ENCODE measurements around the gene IQGAP3.
"Not testable (repeated sequence)": the region's sequence is repeated elsewhere in the genome, so short reads cannot be mapped to it uniquely, and the experiment has no call there.

The IQGAP3 gene, protein sequence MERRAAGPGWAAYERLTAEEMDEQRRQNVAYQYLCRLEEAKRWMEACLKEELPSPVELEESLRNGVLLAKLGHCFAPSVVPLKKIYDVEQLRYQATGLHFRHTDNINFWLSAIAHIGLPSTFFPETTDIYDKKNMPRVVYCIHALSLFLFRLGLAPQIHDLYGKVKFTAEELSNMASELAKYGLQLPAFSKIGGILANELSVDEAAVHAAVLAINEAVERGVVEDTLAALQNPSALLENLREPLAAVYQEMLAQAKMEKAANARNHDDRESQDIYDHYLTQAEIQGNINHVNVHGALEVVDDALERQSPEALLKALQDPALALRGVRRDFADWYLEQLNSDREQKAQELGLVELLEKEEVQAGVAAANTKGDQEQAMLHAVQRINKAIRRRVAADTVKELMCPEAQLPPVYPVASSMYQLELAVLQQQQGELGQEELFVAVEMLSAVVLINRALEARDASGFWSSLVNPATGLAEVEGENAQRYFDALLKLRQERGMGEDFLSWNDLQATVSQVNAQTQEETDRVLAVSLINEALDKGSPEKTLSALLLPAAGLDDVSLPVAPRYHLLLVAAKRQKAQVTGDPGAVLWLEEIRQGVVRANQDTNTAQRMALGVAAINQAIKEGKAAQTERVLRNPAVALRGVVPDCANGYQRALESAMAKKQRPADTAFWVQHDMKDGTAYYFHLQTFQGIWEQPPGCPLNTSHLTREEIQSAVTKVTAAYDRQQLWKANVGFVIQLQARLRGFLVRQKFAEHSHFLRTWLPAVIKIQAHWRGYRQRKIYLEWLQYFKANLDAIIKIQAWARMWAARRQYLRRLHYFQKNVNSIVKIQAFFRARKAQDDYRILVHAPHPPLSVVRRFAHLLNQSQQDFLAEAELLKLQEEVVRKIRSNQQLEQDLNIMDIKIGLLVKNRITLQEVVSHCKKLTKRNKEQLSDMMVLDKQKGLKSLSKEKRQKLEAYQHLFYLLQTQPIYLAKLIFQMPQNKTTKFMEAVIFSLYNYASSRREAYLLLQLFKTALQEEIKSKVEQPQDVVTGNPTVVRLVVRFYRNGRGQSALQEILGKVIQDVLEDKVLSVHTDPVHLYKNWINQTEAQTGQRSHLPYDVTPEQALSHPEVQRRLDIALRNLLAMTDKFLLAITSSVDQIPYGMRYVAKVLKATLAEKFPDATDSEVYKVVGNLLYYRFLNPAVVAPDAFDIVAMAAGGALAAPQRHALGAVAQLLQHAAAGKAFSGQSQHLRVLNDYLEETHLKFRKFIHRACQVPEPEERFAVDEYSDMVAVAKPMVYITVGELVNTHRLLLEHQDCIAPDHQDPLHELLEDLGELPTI (N-terminal part only)

GRCh38 chr1:156571919-156572662 lies at the start of gene IQGAP3:
IQGAP3 (minus strand) TSS chr1:156572565; CDS start chr1:156572529, 36 bp downstream.
- DNase-seq (ENCODE audit: low read depth in 2 of 2), result peak; percentile 31 to 38

- DNase-seq (ENCODE audit: low read depth in 2 of 2), result no peak
Observed at GRCh38 chr1:156619582-156619955, 47.2 kb upstream of the IQGAP3 start.

DNA sequence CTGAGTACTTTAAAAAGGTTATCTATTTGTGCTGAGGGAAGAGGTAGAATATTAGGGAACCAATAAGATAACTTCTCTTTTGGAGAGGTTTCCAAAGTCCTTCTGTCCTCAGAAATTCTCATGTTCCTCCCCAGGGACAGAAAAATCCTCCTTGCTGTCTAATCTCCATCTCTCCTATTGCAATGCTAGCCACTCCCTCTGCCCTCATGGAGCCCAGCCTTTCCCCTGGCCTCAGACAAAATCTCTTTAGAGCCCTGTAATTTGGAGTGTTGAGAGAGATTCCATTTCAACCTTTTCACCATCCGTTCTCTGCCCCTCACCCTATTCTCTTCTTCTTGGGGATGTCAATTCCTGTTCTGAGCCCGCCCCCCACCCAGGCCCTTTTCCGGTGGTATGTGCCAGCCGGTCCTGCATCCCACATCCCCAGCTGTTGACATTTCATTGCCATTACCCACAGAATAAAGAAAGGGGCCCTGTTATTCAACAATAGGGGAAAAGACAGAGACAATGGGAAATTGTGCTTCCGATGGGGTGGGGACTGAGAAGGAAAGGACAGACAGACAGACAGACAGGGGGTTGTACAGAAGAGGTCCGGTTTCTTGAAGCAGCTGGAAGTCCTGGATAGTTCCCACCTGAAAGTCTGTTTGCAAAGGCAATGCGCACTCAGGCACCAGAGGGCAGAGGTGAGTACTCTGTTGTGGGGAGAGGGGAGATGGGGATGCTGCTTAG lies 46.7 kb upstream of the IQGAP3 start, which contains the start of gene HAPLN2:
Gene HAPLN2 (plus strand): TSS at position 563 of the 729 bp plus-strand sequence. CDS start 4,076 bp downstream, outside the sequence.
- no peak for DNase-seq (ENCODE audit: low read depth in 2 of 2)

DNA sequence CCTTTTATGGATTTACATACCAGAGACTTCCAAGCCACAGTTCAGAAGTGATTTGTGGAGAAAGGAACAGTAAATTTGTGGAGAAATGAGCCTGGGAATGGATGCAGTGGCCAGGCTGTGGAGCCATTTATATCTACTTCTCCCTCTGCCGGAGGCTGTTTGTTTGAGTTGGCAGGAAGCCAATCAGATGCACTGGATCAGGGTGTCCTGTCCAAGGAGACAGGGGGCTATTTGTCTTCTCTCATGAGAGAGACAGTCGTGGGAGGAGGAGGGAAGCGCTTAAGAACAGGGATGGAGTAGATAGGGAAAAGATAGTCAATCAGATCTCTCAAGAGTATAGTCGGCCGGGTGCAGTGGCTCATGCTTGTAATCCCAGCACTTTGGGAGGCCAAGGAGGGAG lies 44.1 kb upstream of the IQGAP3 start:
- no peak for DNase-seq (ENCODE audit: low read depth in 2 of 2)

DNA sequence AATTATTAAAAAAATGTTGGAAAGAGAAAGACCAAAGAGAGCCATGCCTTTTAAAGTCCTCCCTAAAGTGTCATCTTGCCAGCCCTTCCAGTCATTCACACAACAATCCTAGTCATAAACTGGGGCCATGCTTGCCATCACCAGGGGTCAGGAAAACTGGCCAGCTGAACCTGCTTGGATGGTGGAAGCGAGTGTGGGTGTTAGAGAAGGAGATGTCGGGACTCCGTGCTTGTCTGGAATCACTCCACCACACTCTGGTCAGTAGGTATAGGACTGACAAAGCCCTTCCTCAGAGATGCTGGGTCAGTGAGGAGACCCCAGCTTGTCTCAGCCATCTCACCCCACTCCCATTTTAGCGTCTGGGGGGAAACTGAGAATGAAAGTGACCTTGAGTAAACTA lies 43.6 kb upstream of the IQGAP3 start:
- DNase-seq (ENCODE audit: low read depth in 2 of 2), result no peak

GRCh38 chr1:156612666-156613065 lies 40.3 kb upstream of the IQGAP3 start:
- no peak for DNase-seq (ENCODE audit: low read depth in 2 of 2)

GRCh38 chr1:156610072-156610471 lies 37.7 kb upstream of the IQGAP3 start:
- not testable (repeated sequence) for DNase-seq (ENCODE audit: low read depth in 2 of 2)

GRCh38 chr1:156608981-156609380 lies 36.6 kb upstream of the IQGAP3 start:
- DNase-seq (ENCODE audit: low read depth in 2 of 2), result peak in 1 of 2 donors; percentile 40

GRCh38 chr1:156608036-156608674 lies 35.8 kb upstream of the IQGAP3 start:
- DNase-seq (ENCODE audit: low read depth in 2 of 2), result peak; percentile 21 to 30

DNA sequence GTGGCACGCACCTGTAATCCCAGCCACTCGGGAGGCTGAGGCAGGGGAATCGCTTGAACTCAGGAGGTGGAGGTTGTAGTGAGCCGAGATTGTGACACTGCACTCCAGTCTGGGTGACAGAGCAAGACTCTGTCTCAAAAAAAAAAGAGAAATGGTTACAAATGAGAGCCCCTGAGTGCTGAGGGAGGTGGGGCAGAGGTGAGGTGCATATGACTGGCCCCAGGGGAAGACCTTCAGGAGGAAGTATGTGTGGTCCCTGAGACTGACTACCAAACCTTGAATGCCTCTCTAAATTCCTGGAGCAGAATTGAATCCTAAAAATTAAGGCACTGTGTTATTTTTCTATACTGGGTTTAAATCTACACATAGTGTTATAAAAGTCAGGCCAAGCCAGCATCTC lies 35.0 kb upstream of the IQGAP3 start:
- not testable (repeated sequence) for DNase-seq (ENCODE audit: low read depth in 2 of 2)

DNA sequence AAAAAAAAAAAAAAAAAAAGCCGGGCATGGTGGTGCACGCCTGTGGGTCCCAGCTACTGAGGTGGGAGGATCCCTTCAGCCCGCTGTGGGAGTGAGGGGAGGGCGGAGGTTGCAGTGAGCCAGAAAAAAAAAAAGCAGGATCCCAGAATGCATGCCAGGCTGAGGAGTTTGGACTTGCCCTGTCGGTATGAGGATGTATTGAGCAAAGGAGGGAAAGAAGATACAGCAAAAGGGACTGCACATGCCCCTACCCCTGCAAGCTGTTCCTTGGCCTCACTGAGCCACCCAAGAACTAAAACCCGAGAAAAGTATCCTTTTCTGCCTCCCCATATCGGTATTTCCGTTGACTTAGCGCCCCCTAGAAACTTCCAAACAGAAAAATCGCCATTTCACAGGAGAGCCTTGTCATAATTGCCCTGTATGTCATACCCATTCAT lies 30.2 kb upstream of the IQGAP3 start:
- no peak for DNase-seq (ENCODE audit: low read depth in 2 of 2)

GRCh38 chr1:156601892-156602291 lies 29.5 kb upstream of the IQGAP3 start:
- DNase-seq (ENCODE audit: low read depth in 2 of 2), result no peak

- DNase-seq (ENCODE audit: low read depth in 2 of 2), result peak; percentile 53 to 64
Observed at GRCh38 chr1:156601122-156601830, 28.9 kb upstream of the IQGAP3 start, which contains the start of gene GPATCH4. GPATCH4 (minus strand) TSS chr1:156601479.

DNA sequence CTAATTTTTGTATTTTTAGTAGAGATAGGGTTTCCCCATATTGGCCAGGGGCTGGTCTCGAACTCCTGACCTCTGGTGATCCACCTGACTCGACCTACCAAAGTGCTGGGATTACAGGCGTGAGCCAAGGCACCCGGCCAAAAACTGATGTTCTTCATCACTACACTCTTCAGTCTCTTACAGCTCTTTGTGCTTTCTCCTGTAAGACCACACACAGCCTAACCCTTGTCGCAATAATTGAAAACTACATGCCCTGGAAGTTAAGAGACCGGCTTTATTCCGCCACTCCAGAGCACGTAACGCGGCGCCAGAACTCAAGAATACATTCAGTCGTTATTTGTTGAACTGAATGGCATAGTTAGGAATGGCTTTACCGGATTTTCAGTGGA lies 28.4 kb upstream of the IQGAP3 start:
- DNase-seq (ENCODE audit: low read depth in 2 of 2), result no peak

- no peak for DNase-seq (ENCODE audit: low read depth in 2 of 2)
Observed at GRCh38 chr1:156599811-156600210, 27.4 kb upstream of the IQGAP3 start.

DNA sequence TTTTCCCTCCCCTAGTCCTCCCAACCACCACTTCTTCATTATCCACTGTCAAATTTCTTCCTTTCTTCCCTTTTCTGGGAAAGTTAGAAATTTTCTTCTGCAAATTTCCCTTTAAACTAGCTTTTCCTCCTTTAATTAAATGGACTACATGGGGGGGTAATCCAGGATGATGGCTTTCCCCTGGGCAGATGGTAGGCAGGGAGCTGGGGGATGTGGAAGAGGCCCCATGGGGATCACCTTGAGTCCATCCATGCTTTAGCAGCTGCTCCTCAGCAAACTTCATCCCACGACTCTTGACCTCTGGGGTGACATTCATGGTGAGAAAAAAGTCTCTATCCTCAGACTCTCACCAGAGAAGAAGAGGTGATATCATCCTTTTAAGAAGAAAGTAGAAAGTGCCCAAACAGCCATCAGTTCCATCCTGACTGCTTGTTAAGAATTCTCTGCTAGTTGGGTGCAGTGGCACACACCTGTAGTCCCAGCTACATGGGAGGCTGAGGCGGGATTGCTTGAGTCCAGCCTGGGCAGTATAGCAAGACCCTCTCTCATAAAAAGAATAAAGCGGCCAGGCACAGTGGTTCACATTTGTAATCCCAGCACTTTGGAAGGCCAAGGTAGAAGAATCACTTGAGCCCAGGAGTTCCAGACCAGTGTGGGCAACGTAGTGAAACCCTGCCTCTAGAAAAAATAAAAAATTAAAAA lies 26.5 kb upstream of the IQGAP3 start:
- DNase-seq (ENCODE audit: low read depth in 2 of 2), result no peak

DNA sequence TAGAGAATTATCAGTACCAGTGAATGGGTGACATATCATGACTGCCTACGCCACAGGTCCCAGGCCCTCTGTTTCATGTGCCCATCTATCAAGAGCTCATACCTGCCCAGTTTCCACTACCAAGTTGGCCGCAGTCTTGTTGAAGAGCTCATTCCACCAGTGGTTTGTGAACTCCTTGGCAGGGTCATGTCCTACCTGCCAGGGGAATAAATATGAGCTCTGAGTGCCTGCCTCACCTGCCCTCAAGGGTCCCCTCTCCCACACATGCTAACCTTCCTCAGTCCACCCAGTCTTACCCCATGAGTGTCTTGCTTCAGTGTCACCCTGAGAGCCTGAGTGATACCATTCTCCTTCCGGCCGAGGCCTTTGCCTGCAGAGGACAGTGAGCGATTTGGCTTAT lies 25.8 kb upstream of the IQGAP3 start:
- DNase-seq (ENCODE audit: low read depth in 2 of 2), result no peak

DNA sequence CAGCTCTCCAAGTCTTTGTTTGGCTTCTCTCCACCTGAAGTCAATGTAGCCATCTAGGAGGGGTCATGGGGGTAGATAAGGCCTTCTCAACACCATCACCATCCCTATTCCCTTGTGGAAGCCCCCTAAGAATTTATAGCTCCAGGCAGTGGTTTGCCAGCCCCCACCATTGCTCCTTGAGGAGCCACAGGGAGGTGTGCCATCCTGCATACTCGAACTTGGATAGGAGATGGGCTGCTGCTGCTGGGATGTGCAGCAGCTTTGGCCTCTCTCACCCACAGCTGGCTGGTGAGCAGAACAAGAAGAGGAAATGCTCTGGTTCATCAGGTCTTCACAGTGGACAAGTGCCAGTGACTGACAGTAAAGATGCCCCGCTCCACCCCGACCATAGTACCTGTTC lies 24.1 kb upstream of the IQGAP3 start:
- no peak for DNase-seq (ENCODE audit: low read depth in 2 of 2)
